ENCODE results near the gene ITPR1. TPM values are rescaled to one million over a fixed set of nuclear protein-coding genes. Genes with fewer than 3 reads are reported as not detected.

Gene ITPR1
- total RNA-seq, 2 experiments from 2014 or later, result 74.3 to 76.2 TPM

- POLR2A ChIA-PET, result interaction anchor here (1.0 to 4.2 kb wide), 4 partner anchors 14 to 167 kb away, joined by 3 to 40 read pairs (median 4); partner anchors contain the start of gene ITPR1
- H3K9me3 Mint-ChIP-seq, result no peaks in the 10 kb centered on the region
- peak overlapping the region; percentile 85 for H3K27ac Mint-ChIP-seq
- peak overlapping the region; percentile 72 for H3K4me3 Mint-ChIP-seq
- DNase-seq (no peak), ATAC-seq (ENCODE audit: low read depth) (peak; percentile 7)
- peaks cover 30% of the 10 kb centered on the region for H3K4me1 Mint-ChIP-seq
- no peaks in the 10 kb centered on the region for H3K27me3 Mint-ChIP-seq
- peaks cover 20% of the 10 kb centered on the region for H3K36me3 Mint-ChIP-seq
Observed at GRCh38 chr3:4517643-4518311, 24.6 kb downstream of the ITPR1 start.

DNA sequence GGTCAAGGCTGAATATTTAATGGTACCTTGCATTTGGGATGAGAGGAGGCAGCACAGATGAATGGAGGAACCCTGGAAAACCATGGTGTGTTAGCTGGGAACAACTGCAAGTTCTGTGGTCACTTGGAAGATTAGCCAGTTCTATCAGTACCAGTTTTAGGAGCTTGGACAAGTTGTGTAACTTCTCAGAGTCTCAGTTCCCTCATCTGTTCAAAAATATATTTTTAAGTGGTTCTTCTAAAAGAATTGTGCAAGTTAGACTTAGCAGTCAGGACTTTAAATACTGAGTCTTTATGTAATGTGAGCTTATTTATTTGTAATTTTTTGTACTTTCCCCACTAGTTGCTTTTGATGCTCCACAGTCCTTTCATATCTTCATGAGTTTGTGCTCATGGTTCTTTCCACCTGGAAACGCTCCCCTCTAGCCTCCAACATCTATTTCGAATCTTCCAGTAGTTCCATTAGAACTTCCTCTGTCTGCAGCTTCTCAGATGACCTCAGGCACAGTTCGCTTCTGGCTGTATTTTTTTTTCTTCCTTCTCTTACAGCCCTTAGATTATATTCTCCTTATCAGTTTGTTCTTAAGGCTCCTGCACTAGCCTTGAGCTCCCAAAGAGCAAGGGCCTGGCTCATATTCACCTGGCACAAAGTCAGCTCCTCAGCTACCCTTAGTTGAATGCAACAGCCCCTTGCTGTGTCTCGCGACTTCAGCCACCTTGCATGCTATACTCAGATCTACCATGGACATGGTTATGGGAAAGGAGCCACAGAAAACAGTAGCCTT is 27.1 kb downstream of the ITPR1 start:
- Mint-ChIP-seq H3K27ac (peak overlapping the region; percentile 85), H3K4me1 (peaks cover 37% of the 10 kb centered on the region), H3K36me3 (peaks cover 26% of the 10 kb centered on the region), H3K27me3 (no peaks in the 10 kb centered on the region), H3K4me3 (no peak overlapping the region), H3K9me3 (no peaks in the 10 kb centered on the region)
- DNase-seq (no peak), ATAC-seq (ENCODE audit: low read depth) (no peak)
- POLR2A ChIA-PET, result interaction anchor here (0.6 to 4.2 kb wide), 6 partner anchors 11 to 543 kb away, joined by 3 to 40 read pairs (median 4); partner anchors contain the start of genes ITPR1 and SUMF1

DNA sequence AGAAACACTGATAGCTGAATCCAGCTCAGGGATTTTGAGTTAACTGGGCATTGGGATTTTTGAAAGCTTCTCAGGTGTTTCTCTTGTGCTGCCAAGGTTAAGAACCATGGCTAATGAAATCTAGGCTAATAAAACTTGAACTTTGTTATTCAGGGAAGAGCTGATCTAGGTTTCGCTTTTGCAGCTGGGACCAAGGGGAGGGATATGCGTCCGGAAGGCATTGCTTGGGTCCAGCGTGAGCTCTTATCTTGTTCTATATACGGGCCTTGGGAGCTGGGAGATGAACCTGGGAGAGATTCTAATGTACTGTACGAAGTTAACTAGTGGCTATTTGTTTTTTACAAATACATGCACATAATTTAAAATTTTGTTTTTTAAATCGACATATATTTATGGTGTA is 29.8 kb downstream of the ITPR1 start:
- no peaks in the 10 kb centered on the region for H3K27me3 Mint-ChIP-seq
- peaks cover 39% of the 10 kb centered on the region for H3K4me1 Mint-ChIP-seq
- H3K4me3 Mint-ChIP-seq, result no peak overlapping the region
- no peak overlapping the region for H3K27ac Mint-ChIP-seq
- H3K9me3 Mint-ChIP-seq, result no peaks in the 10 kb centered on the region
- no peak for ATAC-seq (ENCODE audit: low read depth)
- no peak for DNase-seq
- peaks cover 26% of the 10 kb centered on the region for H3K36me3 Mint-ChIP-seq
- POLR2A ChIA-PET, result no interaction called here

DNA sequence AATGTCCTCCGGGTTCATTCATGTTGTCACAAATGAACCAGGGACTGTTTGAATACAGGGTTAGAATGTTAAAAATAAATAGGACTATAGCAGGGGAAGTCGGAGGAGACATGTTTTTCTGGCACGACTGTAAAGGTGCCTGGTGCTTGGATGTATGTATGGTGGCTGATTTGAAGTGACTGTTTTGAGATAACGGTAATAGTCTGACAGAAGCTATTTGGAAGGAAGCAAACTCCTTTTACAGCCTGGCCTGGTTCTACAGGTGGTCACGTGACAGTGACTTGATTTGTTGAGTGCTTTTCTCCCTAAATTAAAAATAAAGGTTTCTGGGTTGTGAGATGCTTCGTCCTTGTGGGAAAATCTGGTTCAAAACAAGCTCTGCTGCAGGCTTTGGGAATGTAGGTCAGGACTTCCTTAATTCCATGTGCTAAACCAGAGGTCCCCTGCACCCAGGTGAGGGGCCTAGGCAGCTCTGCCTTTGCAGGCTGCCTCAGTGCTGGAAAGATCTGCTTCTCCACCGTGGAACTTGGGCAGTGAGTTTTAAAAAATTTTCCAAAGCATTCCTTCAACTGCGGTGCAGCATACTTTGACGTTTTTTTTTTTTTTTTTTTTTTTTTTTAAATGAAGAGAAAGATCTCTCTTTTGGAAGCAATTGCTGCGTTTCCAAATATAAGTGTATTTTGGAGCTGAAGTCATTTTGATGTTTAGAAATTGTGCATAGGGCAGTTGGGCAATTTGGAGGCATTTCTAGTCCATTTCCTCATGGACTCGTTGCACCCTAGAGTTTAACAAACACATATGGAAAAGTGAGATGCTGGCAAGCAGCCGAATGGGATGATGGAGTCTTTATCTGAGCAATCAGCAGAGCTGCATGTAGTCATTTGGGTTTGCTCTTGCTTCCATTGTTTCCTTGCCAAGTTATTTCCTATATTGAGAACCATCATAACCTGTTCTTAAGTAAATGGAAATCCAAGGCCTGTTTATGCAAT is 30.9 kb downstream of the ITPR1 start:
- no peak overlapping the region for H3K4me3 Mint-ChIP-seq
- H3K27ac Mint-ChIP-seq, result no peak overlapping the region
- peaks cover 23% of the 10 kb centered on the region for H3K36me3 Mint-ChIP-seq
- ATAC-seq (ENCODE audit: low read depth), result no peak
- no peak for DNase-seq
- H3K9me3 Mint-ChIP-seq, result no peaks in the 10 kb centered on the region
- H3K4me1 Mint-ChIP-seq, result peaks cover 29% of the 10 kb centered on the region
- no peaks in the 10 kb centered on the region for H3K27me3 Mint-ChIP-seq
- POLR2A ChIA-PET, result interaction anchor here (1.3 kb wide), 1 partner anchor 31 kb away, joined by 3 read pairs; the partner anchor contains the start of gene ITPR1

GRCh38 chr3:4525560-4526223 is 32.5 kb downstream of the ITPR1 start:
- no peak for DNase-seq
- H3K36me3 Mint-ChIP-seq, result peaks cover 14% of the 10 kb centered on the region
- no peak overlapping the region for H3K27ac Mint-ChIP-seq
- POLR2A ChIA-PET, result no interaction called here
- H3K4me1 Mint-ChIP-seq, result peaks cover 18% of the 10 kb centered on the region
- ATAC-seq (ENCODE audit: low read depth), result no peak
- H3K9me3 Mint-ChIP-seq, result no peaks in the 10 kb centered on the region
- no peak overlapping the region for H3K4me3 Mint-ChIP-seq
- H3K27me3 Mint-ChIP-seq, result no peaks in the 10 kb centered on the region

DNA sequence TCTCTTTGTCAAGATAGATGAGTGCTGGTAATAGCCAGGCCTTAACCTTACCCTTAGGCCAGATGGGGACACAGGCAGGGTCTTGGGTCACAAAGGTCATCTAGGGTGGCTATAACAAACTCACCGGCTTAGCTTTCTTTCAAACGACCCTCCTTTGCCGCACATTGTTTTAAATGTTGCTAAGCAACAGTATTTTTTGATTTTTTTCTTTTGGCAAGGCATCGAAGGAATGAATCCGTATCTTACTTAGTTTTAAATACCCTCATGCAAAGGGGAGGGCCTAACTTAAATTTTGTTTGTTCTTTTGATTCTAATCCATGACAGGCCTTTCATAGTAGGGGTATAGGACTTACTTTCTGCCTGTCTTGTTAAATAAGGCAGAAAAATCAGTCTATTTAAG is 35.2 kb downstream of the ITPR1 start:
- Mint-ChIP-seq H3K27me3 (no peaks in the 10 kb centered on the region), H3K4me3 (no peak overlapping the region), H3K9me3 (no peaks in the 10 kb centered on the region), H3K4me1 (peaks cover 20% of the 10 kb centered on the region), H3K27ac (no peak overlapping the region), H3K36me3 (peaks cover 11% of the 10 kb centered on the region)
- no peak for DNase-seq
- no peak for ATAC-seq (ENCODE audit: low read depth)
- POLR2A ChIA-PET, result no interaction called here

DNA sequence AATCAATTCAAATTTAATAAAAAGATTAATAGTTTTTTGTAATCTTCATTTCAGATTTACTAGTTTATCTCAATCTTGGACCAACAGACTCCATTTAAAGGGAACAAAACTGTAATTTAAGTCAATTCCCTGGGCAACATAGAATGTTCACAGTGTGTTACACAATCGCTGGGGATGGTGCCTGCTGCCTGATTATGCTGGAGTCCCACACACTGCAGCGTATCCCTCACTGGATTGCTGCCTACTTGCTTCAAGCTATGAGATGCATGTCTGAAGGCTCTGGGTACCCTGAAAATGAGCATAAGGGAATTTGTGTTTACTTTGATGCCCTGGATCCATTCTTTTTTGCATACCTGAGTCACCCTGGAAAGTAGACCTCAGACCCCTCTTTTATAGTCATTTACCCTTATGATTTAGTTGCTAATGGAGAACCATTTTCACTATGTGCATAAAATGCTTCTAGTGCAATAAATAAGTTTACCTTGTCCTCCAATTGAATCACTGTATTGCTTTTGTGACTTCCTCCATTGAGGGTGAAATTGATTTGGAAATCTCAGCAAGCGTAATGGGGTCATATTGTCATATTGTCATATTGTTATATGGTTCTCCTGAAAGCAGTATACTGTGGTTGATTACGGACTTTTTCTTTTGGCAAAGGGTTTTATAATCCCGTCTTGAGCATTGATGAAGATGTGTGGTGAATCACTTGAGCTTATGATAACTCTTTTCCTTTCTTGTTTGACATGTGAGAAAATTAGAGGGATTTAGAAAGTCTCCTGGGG is 35.9 kb downstream of the ITPR1 start:
- ATAC-seq (ENCODE audit: low read depth) (no peak), DNase-seq (no peak)
- H3K4me1 Mint-ChIP-seq, result peaks cover 18% of the 10 kb centered on the region

DNA sequence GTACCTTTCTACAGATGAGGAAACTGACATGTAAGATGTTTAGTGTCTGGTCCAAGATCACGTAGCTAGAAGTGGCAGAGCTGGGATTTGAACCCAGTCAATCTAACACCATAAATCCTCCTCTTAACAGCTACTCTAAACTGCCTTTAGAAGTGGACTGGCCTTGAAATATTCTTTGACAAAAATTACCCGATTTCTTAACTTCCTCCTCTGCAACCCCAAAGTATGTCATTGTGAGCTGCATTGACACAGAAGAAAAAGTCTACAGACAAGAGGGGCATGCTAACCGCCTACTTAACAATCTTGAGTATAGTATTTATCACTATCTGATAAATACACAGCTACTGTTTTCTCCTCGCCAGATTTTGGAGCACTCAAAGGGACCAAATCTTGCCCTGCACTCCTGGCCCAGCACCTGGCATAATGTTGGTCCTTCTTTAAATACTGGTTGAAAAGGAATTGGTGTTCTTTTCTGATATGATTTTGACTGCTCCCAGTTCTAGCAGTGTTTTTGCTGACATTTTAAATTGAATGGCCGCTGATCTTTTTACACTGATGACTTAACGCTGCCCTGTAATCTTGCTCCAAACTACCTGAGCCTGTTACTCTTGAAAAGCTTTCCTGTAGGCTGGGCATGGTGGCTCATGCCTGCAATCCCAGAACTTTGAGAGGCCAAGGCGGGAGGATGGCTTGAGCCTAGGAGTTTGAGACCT is 36.9 kb downstream of the ITPR1 start:
- ATAC-seq (ENCODE audit: low read depth) (no peak), DNase-seq (no peak)
- Mint-ChIP-seq H3K9me3 (no peaks in the 10 kb centered on the region), H3K4me1 (peaks cover 16% of the 10 kb centered on the region), H3K27ac (no peak overlapping the region), H3K36me3 (peaks cover 7% of the 10 kb centered on the region), H3K4me3 (no peak overlapping the region), H3K27me3 (no peaks in the 10 kb centered on the region)
- POLR2A ChIA-PET, result no interaction called here

More for the DNA sequence above, 35.9 kb downstream of the ITPR1 start:
- Mint-ChIP-seq H3K9me3 (no peaks in the 10 kb centered on the region), H3K4me3 (no peak overlapping the region), H3K36me3 (peaks cover 11% of the 10 kb centered on the region), H3K27me3 (no peaks in the 10 kb centered on the region), H3K27ac (no peak overlapping the region)
- POLR2A ChIA-PET, result no interaction called here

DNA sequence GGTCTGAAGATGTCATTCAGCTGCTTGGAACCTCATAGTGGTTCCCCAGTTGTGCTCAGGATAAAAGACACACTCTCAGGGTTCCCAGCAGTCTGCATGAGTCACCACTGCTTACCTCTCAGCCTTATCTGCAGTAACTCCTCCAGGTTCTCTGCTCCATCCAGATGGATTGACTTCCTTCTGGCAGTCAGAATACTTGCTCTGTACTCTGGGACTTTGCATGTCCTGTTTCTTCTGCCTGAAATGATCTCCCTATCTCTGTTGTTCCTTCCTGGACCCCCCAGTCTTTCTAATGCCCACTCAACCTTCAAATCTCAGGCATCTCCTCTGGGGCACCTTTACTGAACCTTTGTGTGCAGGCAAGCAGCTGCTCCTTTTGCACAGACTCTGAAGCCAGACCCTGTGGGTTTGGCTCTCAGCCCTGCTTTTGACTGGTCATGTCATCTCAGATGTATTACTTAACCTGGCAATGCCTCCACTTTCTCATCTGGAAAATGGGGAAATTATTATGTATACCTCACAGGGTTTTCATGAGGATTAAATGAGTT is 38.4 kb downstream of the ITPR1 start:
- ATAC-seq (ENCODE audit: low read depth) (no peak), DNase-seq (no peak)
- Mint-ChIP-seq H3K9me3 (no peaks in the 10 kb centered on the region), H3K27me3 (no peaks in the 10 kb centered on the region), H3K27ac (no peak overlapping the region), H3K4me1 (peaks cover 4% of the 10 kb centered on the region), H3K4me3 (no peak overlapping the region), H3K36me3 (peaks cover 4% of the 10 kb centered on the region)
- POLR2A ChIA-PET, result no interaction called here

DNA sequence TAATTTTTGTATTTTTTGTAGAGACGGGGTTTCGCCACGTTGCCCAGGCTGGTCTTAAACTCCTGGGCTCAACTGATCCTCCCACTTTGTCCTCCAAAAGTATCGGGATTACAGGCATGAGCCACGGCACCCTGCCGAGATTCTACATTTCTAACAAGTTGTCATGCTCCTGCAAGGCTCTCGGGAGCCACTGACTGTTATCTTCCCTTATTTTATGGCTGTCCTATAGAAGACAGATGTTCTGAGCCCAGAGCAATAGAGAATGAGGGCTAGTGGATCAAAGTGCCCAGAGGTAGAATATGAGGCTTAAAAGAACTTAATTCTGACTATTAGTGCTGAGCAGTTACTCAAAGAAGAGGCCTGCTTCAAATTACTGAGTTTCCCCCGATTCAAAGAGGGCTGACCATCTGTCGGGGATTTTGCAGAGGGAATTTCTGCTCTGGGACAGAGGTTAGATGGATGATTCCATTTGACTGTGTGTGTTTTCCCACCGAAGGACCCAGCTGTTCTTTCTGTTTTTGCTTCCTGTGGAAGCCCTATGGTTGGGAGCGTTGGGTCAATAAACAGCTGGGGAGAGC is 39.5 kb downstream of the ITPR1 start:
- peaks cover 2% of the 10 kb centered on the region for H3K9me3 Mint-ChIP-seq
- ATAC-seq (ENCODE audit: low read depth) (no peak), DNase-seq (no peak)
- no peak overlapping the region for H3K4me3 Mint-ChIP-seq
- POLR2A ChIA-PET, result no interaction called here
- H3K27ac Mint-ChIP-seq, result no peak overlapping the region
- H3K27me3 Mint-ChIP-seq, result no peaks in the 10 kb centered on the region
- peaks cover 4% of the 10 kb centered on the region for H3K4me1 Mint-ChIP-seq
- H3K36me3 Mint-ChIP-seq, result peaks cover 14% of the 10 kb centered on the region

All from activated naive CD8-positive, alpha-beta T cell treated with anti-CD3 and anti-CD28 coated beads, Interleukin-2, amount 10 ng/mL, durations not matched to agents 7 days and 5 days (primary cell).